ENCODE measurements around the gene VARS1.

The VARS1 gene

DNA sequence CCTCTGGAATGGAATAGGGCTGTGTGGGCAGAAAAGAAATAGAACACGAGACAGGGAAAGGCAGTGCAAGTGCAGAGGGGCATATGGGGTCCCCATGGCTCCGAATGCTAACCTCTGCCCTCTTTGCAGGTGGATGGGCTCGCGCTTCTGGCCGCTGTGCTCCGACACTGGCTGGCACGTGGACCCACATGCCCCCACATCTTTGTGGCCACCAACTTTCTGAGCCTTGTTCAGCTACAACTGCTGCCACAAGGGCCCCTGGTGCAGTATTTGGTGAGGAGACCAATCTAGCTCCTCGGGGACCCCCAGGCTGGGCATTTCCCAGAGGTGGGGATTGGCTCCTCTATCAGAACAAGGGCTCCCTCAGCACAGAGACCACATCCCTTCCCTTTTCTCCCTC, 34.2 kb downstream of the VARS1 start:
- Histone ChIP-seq H3K9me3 (ENCODE audit: control insufficient read depth, insufficient read depth, low read length) (no peaks in the 10 kb centered on the region), H3K79me2 (ENCODE audit: control insufficient read depth, low read length) (no peaks in the 10 kb centered on the region), H4K20me1 (ENCODE audit: control insufficient read depth, insufficient read depth, low read depth, low read length) (no peaks in the 10 kb centered on the region), H3K9me2 (replicated peaks; ENCODE audit: control insufficient read depth, low read length) (no peaks in the 10 kb centered on the region), H3F3A (ENCODE audit: control insufficient read depth, insufficient read depth) (no peaks in the 10 kb centered on the region), H3K36me3 (ENCODE audit: control insufficient read depth, low read length) (peaks cover 49% of the 10 kb centered on the region), H3K27me3 (ENCODE audit: control insufficient read depth, low read length) (no peaks in the 10 kb centered on the region), H3K4me3 (ENCODE audit: low read length) (no peak overlapping the region), H3K4me2 (ENCODE audit: low read length) (no peak overlapping the region), H3K27ac (ENCODE audit: low read depth, low read length) (no peak overlapping the region), H3K4me1 (ENCODE audit: control insufficient read depth, low read length) (no peaks in the 10 kb centered on the region)
- TF ChIP-seq, protein P1, sequence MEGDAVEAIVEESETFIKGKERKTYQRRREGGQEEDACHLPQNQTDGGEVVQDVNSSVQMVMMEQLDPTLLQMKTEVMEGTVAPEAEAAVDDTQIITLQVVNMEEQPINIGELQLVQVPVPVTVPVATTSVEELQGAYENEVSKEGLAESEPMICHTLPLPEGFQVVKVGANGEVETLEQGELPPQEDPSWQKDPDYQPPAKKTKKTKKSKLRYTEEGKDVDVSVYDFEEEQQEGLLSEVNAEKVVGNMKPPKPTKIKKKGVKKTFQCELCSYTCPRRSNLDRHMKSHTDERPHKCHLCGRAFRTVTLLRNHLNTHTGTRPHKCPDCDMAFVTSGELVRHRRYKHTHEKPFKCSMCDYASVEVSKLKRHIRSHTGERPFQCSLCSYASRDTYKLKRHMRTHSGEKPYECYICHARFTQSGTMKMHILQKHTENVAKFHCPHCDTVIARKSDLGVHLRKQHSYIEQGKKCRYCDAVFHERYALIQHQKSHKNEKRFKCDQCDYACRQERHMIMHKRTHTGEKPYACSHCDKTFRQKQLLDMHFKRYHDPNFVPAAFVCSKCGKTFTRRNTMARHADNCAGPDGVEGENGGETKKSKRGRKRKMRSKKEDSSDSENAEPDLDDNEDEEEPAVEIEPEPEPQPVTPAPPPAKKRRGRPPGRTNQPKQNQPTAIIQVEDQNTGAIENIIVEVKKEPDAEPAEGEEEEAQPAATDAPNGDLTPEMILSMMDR (IDR thresholded peaks at IDR 0.05; ENCODE audit: low read depth, low read length, poor library complexity, severe bottlenecking) = no peak
- no peak for TF ChIP-seq EZH2phosphoT487 (IDR thresholded peaks at IDR 0.05; ENCODE audit: borderline replicate concordance, low read length)

DNA sequence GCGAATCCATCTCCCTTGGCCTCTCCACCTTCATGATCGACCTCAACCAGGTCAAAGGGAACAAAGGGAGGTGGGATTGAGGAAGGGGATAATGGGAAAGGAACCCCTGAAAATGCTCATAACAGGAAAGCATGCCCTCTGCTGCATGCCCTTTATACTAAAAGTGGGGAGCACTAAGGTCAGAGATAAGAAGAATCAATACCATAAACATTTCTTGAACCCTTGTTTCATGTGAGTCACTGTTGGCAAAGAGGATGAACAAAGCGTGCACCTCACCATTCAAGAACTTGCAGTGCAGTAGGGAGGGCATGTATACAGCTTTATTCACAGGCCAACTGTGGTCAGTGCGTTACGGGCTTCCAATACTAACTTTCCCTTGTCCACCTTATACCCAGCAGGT, 34.8 kb downstream of the VARS1 start:
- Histone ChIP-seq H3F3A (ENCODE audit: control insufficient read depth, insufficient read depth) (no peaks in the 10 kb centered on the region), H3K9me2 (replicated peaks; ENCODE audit: control insufficient read depth, low read length) (no peaks in the 10 kb centered on the region), H3K36me3 (ENCODE audit: control insufficient read depth, low read length) (peaks cover 49% of the 10 kb centered on the region), H4K20me1 (ENCODE audit: control insufficient read depth, insufficient read depth, low read depth, low read length) (no peaks in the 10 kb centered on the region), H3K4me2 (ENCODE audit: low read length) (no peak overlapping the region), H3K9me3 (ENCODE audit: control insufficient read depth, insufficient read depth, low read length) (no peaks in the 10 kb centered on the region), H3K4me1 (ENCODE audit: control insufficient read depth, low read length) (no peaks in the 10 kb centered on the region), H3K27me3 (ENCODE audit: control insufficient read depth, low read length) (no peaks in the 10 kb centered on the region), H3K79me2 (ENCODE audit: control insufficient read depth, low read length) (no peaks in the 10 kb centered on the region), H3K27ac (ENCODE audit: low read depth, low read length) (no peak overlapping the region), H3K4me3 (ENCODE audit: low read length) (no peak overlapping the region)
- TF ChIP-seq, protein P1 (IDR thresholded peaks at IDR 0.05; ENCODE audit: low read depth, low read length, poor library complexity, severe bottlenecking) = no peak
- TF ChIP-seq EZH2phosphoT487 (IDR thresholded peaks at IDR 0.05; ENCODE audit: borderline replicate concordance, low read length) = no peak

DNA sequence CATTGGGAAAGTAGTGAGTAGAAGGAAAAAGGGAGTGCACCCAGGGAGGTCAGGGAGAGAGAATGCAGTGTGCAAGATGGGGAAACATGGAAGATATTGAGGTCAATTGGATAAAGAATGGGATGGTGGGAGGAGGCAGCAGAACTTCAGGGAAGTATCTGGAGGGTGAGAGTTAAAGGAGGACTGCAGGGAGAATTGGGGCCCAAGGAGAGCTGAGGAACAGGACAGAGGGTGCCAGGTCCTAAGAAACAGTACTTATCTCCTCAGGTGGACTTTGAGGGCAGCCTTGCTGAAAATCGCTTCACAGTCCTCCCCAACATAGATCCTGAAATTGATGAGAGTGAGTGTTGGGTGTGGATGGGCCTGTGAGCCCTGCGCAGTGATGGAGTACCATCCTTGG, 37.3 kb downstream of the VARS1 start:
- no peaks in the 10 kb centered on the region for H3K9me3 ChIP-seq (ENCODE audit: control insufficient read depth, insufficient read depth, low read length)
- no peaks in the 10 kb centered on the region for H3K9me2 ChIP-seq (replicated peaks; ENCODE audit: control insufficient read depth, low read length)
- no peaks in the 10 kb centered on the region for H3K4me1 ChIP-seq (ENCODE audit: control insufficient read depth, low read length)
- H3K4me2 ChIP-seq (ENCODE audit: low read length) = no peak overlapping the region
- H3F3A ChIP-seq (ENCODE audit: control insufficient read depth, insufficient read depth) = no peaks in the 10 kb centered on the region
- H4K20me1 ChIP-seq (ENCODE audit: control insufficient read depth, insufficient read depth, low read depth, low read length) = no peaks in the 10 kb centered on the region
- no peaks in the 10 kb centered on the region for H3K27me3 ChIP-seq (ENCODE audit: control insufficient read depth, low read length)
- H3K79me2 ChIP-seq (ENCODE audit: control insufficient read depth, low read length) = no peaks in the 10 kb centered on the region
- H3K27ac ChIP-seq (ENCODE audit: low read depth, low read length) = no peak overlapping the region
- peaks cover 42% of the 10 kb centered on the region for H3K36me3 ChIP-seq (ENCODE audit: control insufficient read depth, low read length)
- no peak for TF ChIP-seq EZH2phosphoT487 (IDR thresholded peaks at IDR 0.05; ENCODE audit: borderline replicate concordance, low read length)
- TF ChIP-seq, protein P1 (IDR thresholded peaks at IDR 0.05; ENCODE audit: low read depth, low read length, poor library complexity, severe bottlenecking) = no peak
- no peak overlapping the region for H3K4me3 ChIP-seq (ENCODE audit: low read length)

Data from DOHH2 (cell line).